ENCODE results near the gene RPL13A.
A peak's percentile ranks its signal among the peaks of the same experiment; 100 is the strongest.

RPL13A gene

GRCh38 chr19:49488046-49488862 lies 846 bp downstream of the RPL13A start:
- peaks cover 12 to 19% of the 10 kb centered on the region in 2 donors for H3K4me1 ChIP-seq (ENCODE audit: control insufficient read depth in 1 of 2, insufficient read depth in 2 of 2, low read length in 2 of 2)
- peaks cover 37 to 47% of the 10 kb centered on the region in 2 donors for H3K36me3 ChIP-seq (ENCODE audit: control insufficient read depth in 1 of 2, insufficient read depth in 2 of 2, low read length in 2 of 2)
- peak overlapping the region; percentile 99 to 100 for H3K4me3 ChIP-seq (ENCODE audit: low read depth in 1 of 2, low read length in 2 of 2)
- H3K9me3 ChIP-seq (ENCODE audit: control insufficient read depth in 1 of 2, low read length in 2 of 2), result no peaks in the 10 kb centered on the region
- H3K27ac ChIP-seq (ENCODE audit: low read length), result peak overlapping the region; percentile 98
- H3K27me3 ChIP-seq (ENCODE audit: low read depth, low read length), result no peaks in the 10 kb centered on the region

DNA sequence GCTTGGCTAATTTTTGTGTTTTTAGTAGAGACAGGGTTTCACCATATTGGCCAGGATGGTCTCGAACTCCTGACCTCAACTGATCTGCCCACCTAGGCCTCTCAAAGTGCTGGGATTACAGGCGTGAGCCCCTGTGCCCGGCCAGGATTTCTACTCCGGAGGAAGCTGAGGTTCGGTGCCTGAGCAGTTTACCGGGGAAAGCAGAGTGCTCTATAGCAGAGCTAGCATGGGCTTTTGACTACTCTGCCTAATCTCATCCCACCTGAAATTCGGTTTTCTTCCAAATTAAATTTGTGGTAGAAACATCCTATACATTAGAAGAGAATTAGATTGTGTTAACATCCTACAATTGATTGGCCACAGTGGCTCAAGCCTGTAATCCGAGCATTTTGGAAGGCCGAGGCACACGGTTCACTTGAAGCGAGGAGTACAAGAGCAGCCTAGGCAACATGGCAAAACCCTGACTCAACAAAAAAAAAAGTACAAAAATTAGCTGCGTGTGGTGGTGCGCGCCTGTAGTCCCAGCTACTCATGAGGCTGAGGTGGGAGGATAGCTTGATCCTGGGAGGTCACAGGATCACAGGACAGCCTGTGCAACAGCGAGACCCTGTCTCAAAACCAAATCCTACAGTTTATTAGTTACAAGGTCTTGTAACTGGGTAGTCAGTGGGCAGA lies 1.6 kb downstream of the RPL13A start:
- peak overlapping the region; percentile 99 to 100 for H3K4me3 ChIP-seq (ENCODE audit: low read depth in 1 of 2, low read length in 2 of 2)
- no peaks in the 10 kb centered on the region for H3K9me3 ChIP-seq (ENCODE audit: control insufficient read depth in 1 of 2, low read length in 2 of 2)
- H3K27me3 ChIP-seq (ENCODE audit: low read depth, low read length), result no peaks in the 10 kb centered on the region
- H3K4me1 ChIP-seq (ENCODE audit: control insufficient read depth in 1 of 2, insufficient read depth in 2 of 2, low read length in 2 of 2), result peaks cover 12 to 19% of the 10 kb centered on the region in 2 donors
- peaks cover 37 to 48% of the 10 kb centered on the region in 2 donors for H3K36me3 ChIP-seq (ENCODE audit: control insufficient read depth in 1 of 2, insufficient read depth in 2 of 2, low read length in 2 of 2)
- peak overlapping the region; percentile 98 for H3K27ac ChIP-seq (ENCODE audit: low read length)

DNA sequence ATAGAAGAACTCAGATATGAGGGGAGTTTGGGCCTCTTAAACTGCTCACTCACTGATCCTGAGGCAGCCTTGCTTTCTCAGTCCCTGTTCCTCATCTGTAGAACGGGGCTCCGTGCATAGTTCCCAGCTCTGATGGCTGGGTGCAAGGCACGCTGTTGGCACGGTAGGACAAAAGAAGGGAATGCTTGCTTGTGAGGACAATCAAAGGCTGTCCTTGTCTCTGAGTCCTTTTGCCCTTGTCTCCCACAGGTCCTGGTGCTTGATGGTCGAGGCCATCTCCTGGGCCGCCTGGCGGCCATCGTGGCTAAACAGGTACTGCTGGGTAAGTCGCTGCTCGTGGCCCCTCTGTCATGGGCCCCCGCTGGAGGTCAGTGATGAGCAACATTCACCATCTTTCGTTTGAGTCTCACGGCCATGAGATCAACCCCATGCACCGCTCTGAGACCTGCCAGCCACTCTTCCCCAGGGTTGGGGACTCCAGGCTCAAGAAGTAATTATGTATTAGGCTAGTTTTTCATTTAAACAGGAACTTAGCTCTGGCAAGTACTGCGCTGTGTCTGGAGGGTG lies 2.3 kb downstream of the RPL13A start:
- peak overlapping the region; percentile 99 to 100 for H3K4me3 ChIP-seq (ENCODE audit: low read depth in 1 of 2, low read length in 2 of 2)

DNA sequence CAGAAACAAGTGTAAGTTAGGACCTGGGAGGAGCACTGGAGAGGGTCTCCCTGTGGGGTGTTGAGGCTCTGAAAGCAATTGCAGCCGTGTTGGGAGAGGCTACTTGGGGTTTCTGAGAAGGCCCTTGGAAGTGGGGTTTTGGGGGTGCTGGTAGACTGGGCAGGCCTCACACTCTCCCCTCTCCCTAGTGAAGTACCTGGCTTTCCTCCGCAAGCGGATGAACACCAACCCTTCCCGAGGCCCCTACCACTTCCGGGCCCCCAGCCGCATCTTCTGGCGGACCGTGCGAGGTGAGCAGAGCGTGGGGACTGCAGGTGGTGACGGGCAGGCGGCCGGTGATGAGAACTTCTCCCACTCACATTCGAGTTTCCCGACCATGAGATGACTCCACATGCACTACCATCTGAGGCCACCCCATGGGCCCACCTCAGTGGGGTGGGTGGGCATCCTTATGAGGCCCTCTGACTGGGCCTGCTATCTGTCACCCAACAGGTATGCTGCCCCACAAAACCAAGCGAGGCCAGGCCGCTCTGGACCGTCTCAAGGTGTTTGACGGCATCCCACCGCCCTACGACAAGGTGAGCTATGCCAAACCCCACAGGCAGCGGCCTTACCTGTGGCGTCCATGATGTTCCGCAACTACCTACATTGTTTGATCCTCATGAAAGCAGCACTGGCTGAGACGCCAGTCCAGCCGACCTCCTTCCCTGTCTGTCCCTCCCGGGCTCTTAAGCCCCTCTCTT lies 3.0 kb downstream of the RPL13A start:
- Histone ChIP-seq H3K9me3 (ENCODE audit: control insufficient read depth in 1 of 2, low read length in 2 of 2) (no peaks in the 10 kb centered on the region), H3K4me3 (ENCODE audit: low read depth in 1 of 2, low read length in 2 of 2) (peak overlapping the region in 1 of 2 donors; percentile 100), H3K27ac (ENCODE audit: low read length) (peak overlapping the region; percentile 98), H3K27me3 (ENCODE audit: low read depth, low read length) (no peaks in the 10 kb centered on the region), H3K36me3 (ENCODE audit: control insufficient read depth in 1 of 2, insufficient read depth in 2 of 2, low read length in 2 of 2) (peaks cover 37 to 48% of the 10 kb centered on the region in 2 donors), H3K4me1 (ENCODE audit: control insufficient read depth in 1 of 2, insufficient read depth in 2 of 2, low read length in 2 of 2) (peaks cover 12 to 19% of the 10 kb centered on the region in 2 donors)

More for the DNA sequence above, 2.3 kb downstream of the RPL13A start:
- Histone ChIP-seq H3K9me3 (ENCODE audit: control insufficient read depth in 1 of 2, low read length in 2 of 2) (no peaks in the 10 kb centered on the region), H3K36me3 (ENCODE audit: control insufficient read depth in 1 of 2, insufficient read depth in 2 of 2, low read length in 2 of 2) (peaks cover 37 to 48% of the 10 kb centered on the region in 2 donors), H3K4me1 (ENCODE audit: control insufficient read depth in 1 of 2, insufficient read depth in 2 of 2, low read length in 2 of 2) (peaks cover 12 to 19% of the 10 kb centered on the region in 2 donors), H3K27ac (ENCODE audit: low read length) (peak overlapping the region; percentile 98), H3K27me3 (ENCODE audit: low read depth, low read length) (no peaks in the 10 kb centered on the region)

- H3K4me3 ChIP-seq (ENCODE audit: low read depth in 1 of 2, low read length in 2 of 2), result no peak overlapping the region
These were observed 3.8 kb downstream of the RPL13A start for GRCh38 chr19:49491030-49491803.

GRCh38 chr19:49491804-49492572 lies 4.6 kb downstream of the RPL13A start:
- H3K4me1 ChIP-seq (ENCODE audit: control insufficient read depth in 1 of 2, insufficient read depth in 2 of 2, low read length in 2 of 2), result peaks cover 12 to 22% of the 10 kb centered on the region in 2 donors
- no peaks in the 10 kb centered on the region for H3K9me3 ChIP-seq (ENCODE audit: control insufficient read depth in 1 of 2, low read length in 2 of 2)
- H3K36me3 ChIP-seq (ENCODE audit: control insufficient read depth in 1 of 2, insufficient read depth in 2 of 2, low read length in 2 of 2), result peaks cover 37 to 48% of the 10 kb centered on the region in 2 donors
- no peak overlapping the region for H3K27ac ChIP-seq (ENCODE audit: low read length)
- H3K4me3 ChIP-seq (ENCODE audit: low read depth in 1 of 2, low read length in 2 of 2), result no peak overlapping the region
- H3K27me3 ChIP-seq (ENCODE audit: low read depth, low read length), result no peaks in the 10 kb centered on the region

More at GRCh38 chr19:49491030-49491803, 3.8 kb downstream of the RPL13A start:
- no peaks in the 10 kb centered on the region for H3K9me3 ChIP-seq (ENCODE audit: control insufficient read depth in 1 of 2, low read length in 2 of 2)
- H3K36me3 ChIP-seq (ENCODE audit: control insufficient read depth in 1 of 2, insufficient read depth in 2 of 2, low read length in 2 of 2), result peaks cover 37 to 48% of the 10 kb centered on the region in 2 donors
- no peaks in the 10 kb centered on the region for H3K27me3 ChIP-seq (ENCODE audit: low read depth, low read length)
- H3K4me1 ChIP-seq (ENCODE audit: control insufficient read depth in 1 of 2, insufficient read depth in 2 of 2, low read length in 2 of 2), result peaks cover 12 to 19% of the 10 kb centered on the region in 2 donors
- H3K27ac ChIP-seq (ENCODE audit: low read length), result no peak overlapping the region

DNA sequence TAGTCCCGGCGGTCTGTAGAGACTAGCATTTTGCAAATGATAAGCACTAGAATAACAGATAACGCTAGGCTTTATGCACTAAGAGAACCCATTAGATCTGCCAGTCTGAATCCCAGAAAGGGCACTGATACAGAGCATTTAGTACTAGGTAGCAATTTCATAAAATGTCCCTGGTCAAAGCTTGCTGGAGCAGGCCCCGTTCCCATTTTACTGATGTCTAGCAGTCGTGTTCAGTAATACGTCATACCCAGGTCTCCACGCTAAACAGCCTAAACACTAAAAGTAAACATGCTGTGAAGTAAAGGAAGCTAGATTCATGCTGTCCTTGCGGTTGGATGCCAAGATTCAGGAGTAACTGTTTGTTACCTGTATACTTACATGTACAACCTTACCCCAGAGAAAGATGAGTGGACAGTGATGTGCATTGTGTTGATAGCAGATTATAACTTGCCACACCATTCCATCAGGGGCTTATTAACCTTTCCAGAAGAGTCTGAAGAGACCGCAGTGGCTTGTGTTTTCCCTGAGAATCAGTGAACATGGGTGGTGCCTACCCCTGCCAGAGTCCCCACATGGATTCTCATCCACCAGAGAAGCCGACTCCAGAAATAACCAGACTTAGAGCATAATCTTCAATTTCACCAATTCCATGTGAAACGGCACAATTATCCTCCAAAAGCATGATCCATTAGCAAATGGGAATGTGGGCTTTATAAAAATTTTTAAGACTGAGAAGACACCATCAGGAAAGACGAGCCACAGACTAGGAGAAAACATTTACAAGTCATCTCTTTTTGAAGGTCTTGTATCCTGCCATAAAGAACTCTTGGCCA lies 5.4 kb downstream of the RPL13A start:
- H3K36me3 ChIP-seq (ENCODE audit: control insufficient read depth in 1 of 2, insufficient read depth in 2 of 2, low read length in 2 of 2), result peaks cover 42 to 55% of the 10 kb centered on the region in 2 donors
- H3K9me3 ChIP-seq (ENCODE audit: control insufficient read depth in 1 of 2, low read length in 2 of 2), result no peaks in the 10 kb centered on the region
- H3K4me3 ChIP-seq (ENCODE audit: low read depth in 1 of 2, low read length in 2 of 2), result no peak overlapping the region
- H3K4me1 ChIP-seq (ENCODE audit: control insufficient read depth in 1 of 2, insufficient read depth in 2 of 2, low read length in 2 of 2), result peaks cover 17 to 30% of the 10 kb centered on the region in 2 donors
- no peak overlapping the region for H3K27ac ChIP-seq (ENCODE audit: low read length)
- H3K27me3 ChIP-seq (ENCODE audit: low read depth, low read length), result no peaks in the 10 kb centered on the region

- no peaks in the 10 kb centered on the region for H3K9me3 ChIP-seq (ENCODE audit: control insufficient read depth in 1 of 2, low read length in 2 of 2)
- H3K4me3 ChIP-seq (ENCODE audit: low read depth in 1 of 2, low read length in 2 of 2), result peak overlapping the region; percentile 92 to 97
- peak overlapping the region; percentile 99 for H3K27ac ChIP-seq (ENCODE audit: low read length)
- H3K36me3 ChIP-seq (ENCODE audit: control insufficient read depth in 1 of 2, insufficient read depth in 2 of 2, low read length in 2 of 2), result peaks cover 32 to 50% of the 10 kb centered on the region in 2 donors
- no peaks in the 10 kb centered on the region for H3K27me3 ChIP-seq (ENCODE audit: low read depth, low read length)
- peaks cover 20 to 42% of the 10 kb centered on the region in 2 donors for H3K4me1 ChIP-seq (ENCODE audit: control insufficient read depth in 1 of 2, insufficient read depth in 2 of 2, low read length in 2 of 2)
These were observed 9.2 kb downstream of the RPL13A start for GRCh38 chr19:49496574-49497008.

DNA sequence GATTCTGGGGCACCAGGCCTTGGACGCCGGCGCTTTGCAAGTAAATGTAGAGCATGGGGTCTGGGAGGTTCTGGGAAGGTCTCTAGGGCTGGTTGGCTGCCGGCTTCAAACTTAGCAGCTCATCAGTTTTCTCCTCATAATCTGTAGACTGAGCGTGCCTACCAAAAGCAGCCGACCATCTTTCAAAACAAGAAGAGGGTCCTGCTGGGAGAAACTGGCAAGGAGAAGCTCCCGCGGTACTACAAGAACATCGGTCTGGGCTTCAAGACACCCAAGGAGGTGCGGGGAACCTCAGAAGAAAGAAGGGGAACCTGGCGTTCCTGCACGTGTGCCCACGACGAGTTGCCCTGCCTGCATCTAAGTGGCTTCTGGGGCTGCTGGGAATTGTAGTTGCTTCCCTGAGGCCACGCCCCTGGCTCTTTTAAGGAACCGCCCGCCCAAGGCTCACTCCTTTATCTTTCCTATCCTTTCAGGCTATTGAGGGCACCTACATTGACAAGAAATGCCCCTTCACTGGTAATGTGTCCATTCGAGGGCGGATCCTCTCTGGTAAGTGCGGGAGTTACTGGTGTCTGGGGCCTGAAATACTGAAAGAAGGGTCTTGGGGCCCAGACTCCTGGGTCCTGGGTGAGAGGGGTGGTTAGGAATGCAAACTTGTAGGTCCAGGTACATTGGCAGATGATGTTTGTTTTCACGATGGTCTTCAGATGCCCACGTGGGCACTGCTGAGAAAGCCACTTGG lies 9.8 kb downstream of the RPL13A start:
- Histone ChIP-seq H3K27me3 (ENCODE audit: low read depth, low read length) (no peaks in the 10 kb centered on the region), H3K36me3 (ENCODE audit: control insufficient read depth in 1 of 2, insufficient read depth in 2 of 2, low read length in 2 of 2) (peaks cover 28 to 43% of the 10 kb centered on the region in 2 donors), H3K4me1 (ENCODE audit: control insufficient read depth in 1 of 2, insufficient read depth in 2 of 2, low read length in 2 of 2) (peaks cover 20 to 42% of the 10 kb centered on the region in 2 donors), H3K4me3 (ENCODE audit: low read depth in 1 of 2, low read length in 2 of 2) (peak overlapping the region; percentile 92 to 97), H3K9me3 (ENCODE audit: control insufficient read depth in 1 of 2, low read length in 2 of 2) (no peaks in the 10 kb centered on the region), H3K27ac (ENCODE audit: low read length) (peak overlapping the region; percentile 99)
